ENCODE measurements around the gene HDAC4.
A peak's percentile ranks its signal among the peaks of the same experiment; 100 is the strongest.

HDAC4 gene

DNA sequence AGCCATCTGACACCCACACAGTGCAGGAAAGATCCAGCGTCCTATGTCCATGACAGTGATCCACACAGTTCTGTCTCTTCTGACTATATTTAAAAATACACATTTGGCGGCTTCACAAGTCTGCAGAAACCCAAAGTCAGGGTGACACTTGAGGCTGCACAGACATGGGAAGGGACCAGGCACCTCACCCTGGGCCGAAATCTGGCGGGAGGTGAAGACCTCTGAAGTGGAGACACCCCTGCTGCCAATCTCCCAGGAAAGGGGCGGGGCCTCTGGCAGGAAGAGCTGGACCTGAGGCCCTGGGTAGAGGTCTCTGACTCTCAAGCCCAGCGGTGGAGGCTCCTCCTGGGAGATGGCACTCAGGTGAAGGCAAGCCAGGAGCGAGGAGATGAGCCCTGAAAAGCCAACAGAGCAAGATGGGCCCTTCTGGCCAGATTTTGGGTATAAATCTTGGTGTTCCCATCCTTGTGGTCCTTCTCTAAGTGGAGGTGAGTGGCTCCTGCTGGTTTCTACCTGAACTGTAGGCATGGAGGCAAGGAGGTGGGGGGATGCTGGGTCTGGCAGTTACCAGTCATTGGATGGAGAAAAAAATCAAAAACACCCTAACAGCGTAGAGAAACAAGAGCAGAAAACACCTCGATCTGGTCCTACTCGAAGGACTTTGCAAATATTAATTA, 248.4 kb downstream of the HDAC4 start:
- no peaks in the 10 kb centered on the region for H3K9me3 ChIP-seq
- H3K36me3 ChIP-seq, result peaks cover 95% of the 10 kb centered on the region
- no peaks in the 10 kb centered on the region for H3K27me3 ChIP-seq

DNA sequence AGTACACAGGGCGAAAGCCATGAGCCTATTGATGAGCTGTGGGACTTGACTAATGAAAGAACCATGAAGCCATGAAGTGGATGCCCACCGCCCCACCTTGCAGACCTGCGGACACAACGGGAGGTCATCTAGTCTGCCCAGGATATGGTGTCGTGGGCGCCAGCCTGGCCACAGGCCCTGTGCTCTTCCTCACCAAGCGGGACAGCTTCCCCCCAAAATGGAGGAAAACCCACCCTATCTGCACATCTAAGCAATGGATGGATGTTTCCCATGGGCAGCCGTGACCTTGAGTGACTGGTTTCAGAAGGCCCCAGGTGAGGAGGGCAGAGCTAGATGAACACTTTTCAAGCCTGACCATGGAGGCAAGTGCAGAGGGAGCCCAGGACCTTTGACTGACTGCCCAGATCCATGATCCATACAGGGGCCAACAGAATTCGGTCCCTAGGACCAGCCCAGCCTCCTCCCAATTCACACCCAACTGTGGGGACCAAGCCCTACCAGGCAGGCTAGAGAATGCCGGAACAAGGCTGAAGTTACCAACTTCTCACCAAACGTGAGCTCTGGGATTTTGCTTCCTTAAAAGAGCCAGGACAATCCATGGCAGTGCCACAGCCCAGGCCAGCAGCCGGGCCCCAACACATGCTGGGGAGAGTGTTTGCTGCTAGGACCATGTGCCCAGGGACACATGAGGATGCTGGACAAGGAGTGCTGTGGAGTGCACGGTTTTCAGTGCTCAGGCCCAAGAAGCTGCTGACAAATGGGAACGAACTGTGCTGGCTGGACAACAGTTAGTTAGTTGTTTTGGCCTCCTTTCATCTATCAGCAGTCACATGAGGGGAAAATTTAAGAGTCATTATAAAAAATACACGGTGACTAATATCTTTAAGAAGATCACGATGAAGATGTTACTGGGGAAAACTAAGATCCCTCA, 249.4 kb downstream of the HDAC4 start:
- Histone ChIP-seq H3K4me1 (ENCODE audit: control insufficient read depth in 1 of 2, insufficient read depth in 1 of 2, low read depth in 1 of 2, low read length in 1 of 2) (peaks cover 17 to 20% of the 10 kb centered on the region in 2 experiments), H3K36me3 (peaks cover 95% of the 10 kb centered on the region), H3K4me3 (ENCODE audit: low read depth in 1 of 2, low read length in 1 of 2) (no peak overlapping the region), H3K9me3 (no peaks in the 10 kb centered on the region), H3K27me3 (no peaks in the 10 kb centered on the region), H3K27ac (peak overlapping the region; percentile 62)
- TF ChIP-seq, protein P1, sequence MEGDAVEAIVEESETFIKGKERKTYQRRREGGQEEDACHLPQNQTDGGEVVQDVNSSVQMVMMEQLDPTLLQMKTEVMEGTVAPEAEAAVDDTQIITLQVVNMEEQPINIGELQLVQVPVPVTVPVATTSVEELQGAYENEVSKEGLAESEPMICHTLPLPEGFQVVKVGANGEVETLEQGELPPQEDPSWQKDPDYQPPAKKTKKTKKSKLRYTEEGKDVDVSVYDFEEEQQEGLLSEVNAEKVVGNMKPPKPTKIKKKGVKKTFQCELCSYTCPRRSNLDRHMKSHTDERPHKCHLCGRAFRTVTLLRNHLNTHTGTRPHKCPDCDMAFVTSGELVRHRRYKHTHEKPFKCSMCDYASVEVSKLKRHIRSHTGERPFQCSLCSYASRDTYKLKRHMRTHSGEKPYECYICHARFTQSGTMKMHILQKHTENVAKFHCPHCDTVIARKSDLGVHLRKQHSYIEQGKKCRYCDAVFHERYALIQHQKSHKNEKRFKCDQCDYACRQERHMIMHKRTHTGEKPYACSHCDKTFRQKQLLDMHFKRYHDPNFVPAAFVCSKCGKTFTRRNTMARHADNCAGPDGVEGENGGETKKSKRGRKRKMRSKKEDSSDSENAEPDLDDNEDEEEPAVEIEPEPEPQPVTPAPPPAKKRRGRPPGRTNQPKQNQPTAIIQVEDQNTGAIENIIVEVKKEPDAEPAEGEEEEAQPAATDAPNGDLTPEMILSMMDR (IDR thresholded peaks at IDR 0.05), result no peak

More for the DNA sequence above, 248.4 kb downstream of the HDAC4 start:
- Histone ChIP-seq H3K4me1 (ENCODE audit: control insufficient read depth in 1 of 2, insufficient read depth in 1 of 2, low read depth in 1 of 2, low read length in 1 of 2) (peaks cover 17 to 20% of the 10 kb centered on the region in 2 experiments), H3K27ac (no peak overlapping the region), H3K4me3 (ENCODE audit: low read depth in 1 of 2, low read length in 1 of 2) (no peak overlapping the region)
- TF ChIP-seq, protein P1 (IDR thresholded peaks at IDR 0.05), result no peak

DNA sequence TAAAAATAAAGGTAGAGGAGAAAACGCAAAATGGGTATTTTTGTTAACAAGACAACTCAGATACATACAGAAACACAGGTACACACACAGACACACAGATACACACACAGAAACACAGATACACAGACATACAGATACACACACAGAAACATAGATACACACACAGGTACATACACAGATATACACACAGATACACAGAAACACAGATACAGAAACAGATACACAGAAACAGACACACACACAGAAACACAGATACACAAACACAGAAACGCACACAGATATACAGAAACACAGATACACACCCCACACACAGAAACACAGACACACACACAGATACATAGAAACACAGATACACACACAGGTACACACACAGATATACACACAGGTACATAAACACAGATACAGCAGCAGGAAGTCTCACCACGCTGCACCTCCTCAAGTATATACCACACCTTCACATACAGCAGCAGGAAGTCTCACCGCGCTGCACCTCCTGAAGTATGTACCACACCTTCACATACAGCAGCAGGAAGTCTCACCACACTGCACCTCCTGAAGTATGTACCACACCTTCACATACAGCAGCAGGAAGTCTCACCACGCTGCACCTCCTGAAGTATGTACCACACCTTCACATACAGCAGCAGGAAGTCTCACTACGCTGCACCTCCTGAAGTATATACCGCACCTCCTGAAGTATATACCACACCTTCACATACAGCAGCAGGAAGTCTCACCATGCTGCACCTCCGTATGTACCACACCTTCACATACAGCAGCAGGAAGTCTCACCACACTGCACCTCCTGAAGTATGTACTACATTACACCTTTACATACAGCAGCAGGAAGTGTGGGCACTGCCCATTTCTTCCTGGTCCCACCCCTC, 250.5 kb downstream of the HDAC4 start:
- no peaks in the 10 kb centered on the region for H3K27me3 ChIP-seq
- peaks cover 95% of the 10 kb centered on the region for H3K36me3 ChIP-seq
- TF ChIP-seq, protein P1 (IDR thresholded peaks at IDR 0.05), result no peak
- peaks cover 17 to 20% of the 10 kb centered on the region in 2 experiments for H3K4me1 ChIP-seq (ENCODE audit: control insufficient read depth in 1 of 2, insufficient read depth in 1 of 2, low read depth in 1 of 2, low read length in 1 of 2)
- peak overlapping the region; percentile 62 for H3K27ac ChIP-seq
- H3K9me3 ChIP-seq, result no peaks in the 10 kb centered on the region
- no peak overlapping the region for H3K4me3 ChIP-seq (ENCODE audit: low read depth in 1 of 2, low read length in 1 of 2)

DNA sequence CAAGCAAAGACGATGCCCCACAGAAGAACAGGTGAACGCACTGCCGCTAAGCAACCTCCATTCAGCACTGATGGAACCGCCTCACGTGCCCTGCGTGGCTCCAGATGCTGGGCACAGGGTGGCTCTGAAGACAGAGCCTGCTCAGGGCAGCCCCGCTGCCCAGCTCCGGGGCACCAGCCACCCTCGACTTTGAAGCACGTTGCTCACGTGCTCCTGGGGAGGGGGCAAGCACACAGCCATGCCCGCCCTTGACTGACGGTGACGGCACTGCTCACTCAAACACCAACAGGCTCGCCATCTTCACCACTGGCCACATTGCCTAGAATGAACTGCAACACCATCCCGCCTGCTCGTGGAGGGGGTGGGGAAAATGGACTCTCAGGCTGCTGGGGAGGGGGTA, 251.3 kb downstream of the HDAC4 start:
- Histone ChIP-seq H3K27ac (no peak overlapping the region), H3K4me3 (ENCODE audit: low read depth in 1 of 2, low read length in 1 of 2) (no peak overlapping the region), H3K9me3 (no peaks in the 10 kb centered on the region), H3K36me3 (peaks cover 95% of the 10 kb centered on the region), H3K27me3 (no peaks in the 10 kb centered on the region), H3K4me1 (ENCODE audit: control insufficient read depth in 1 of 2, insufficient read depth in 1 of 2, low read depth in 1 of 2, low read length in 1 of 2) (peaks cover 14 to 19% of the 10 kb centered on the region in 2 experiments)
- TF ChIP-seq, protein P1 (IDR thresholded peaks at IDR 0.05), result no peak
